Endodermal cell (in vitro differentiated cells): ENCODE measurements around the gene SLC35E2B. TPM values are rescaled to one million over a fixed set of nuclear protein-coding genes. Genes with fewer than 3 reads are reported as not detected.
"Not testable (repeated sequence)": the region's sequence is repeated elsewhere in the genome, so short reads cannot be mapped to it uniquely, and the experiment has no call there.

Source experiments
- DNase-seq: peaks from one replicate; pipeline ENCODE4 v3.0.0-alpha.2; 2017
- H3K27ac ChIP-seq: 2 replicates; pipeline ENCODE4 v1.5.1; 2013; ENCODE audit warnings: mild to moderate bottlenecking, low read depth, low read length, moderate library complexity
- H3K27me3 ChIP-seq: 2 replicates; pipeline ENCODE4 v1.6.1; 2013; ENCODE audit warnings: mild to moderate bottlenecking, low read length, moderate library complexity; ENCODE audit not compliant: insufficient read depth, control insufficient read depth, poor library complexity, severe bottlenecking
- H3K36me3 ChIP-seq: 2 replicates; pipeline ENCODE4 v1.7.0; 2013; ENCODE audit warnings: mild to moderate bottlenecking, low read length, moderate library complexity; ENCODE audit not compliant: control insufficient read depth, insufficient read depth
- H3K4me1 ChIP-seq: one replicate; pipeline ENCODE4 v1.7.0; 2013; ENCODE audit warnings: low read length; ENCODE audit not compliant: control insufficient read depth, insufficient read depth
- H3K4me3 ChIP-seq: 2 replicates; pipeline ENCODE4 v1.5.1; 2013; ENCODE audit warnings: mild to moderate bottlenecking, low read length, moderate library complexity
- H3K9ac ChIP-seq: 2 replicates; pipeline ENCODE4 v1.6.1; 2013; ENCODE audit warnings: mild to moderate bottlenecking, low read length, moderate library complexity; ENCODE audit not compliant: poor library complexity, severe bottlenecking; ENCODE audit errors: extremely low read depth
- H3K9me3 ChIP-seq: 2 replicates; pipeline ENCODE4 v1.6.1; 2013; ENCODE audit warnings: mild to moderate bottlenecking, low read length, moderate library complexity; ENCODE audit not compliant: control insufficient read depth
- H3K27ac Mint-ChIP-seq: 2 replicates; pipeline ENCODE4 v1.8.0; 2020; ENCODE audit warnings: mixed read lengths
- H3K27me3 Mint-ChIP-seq: 2 replicates; pipeline ENCODE4 v1.8.0; 2021; ENCODE audit warnings: mild to moderate bottlenecking, mixed read lengths; ENCODE audit not compliant: insufficient read depth
- H3K36me3 Mint-ChIP-seq: 2 replicates; pipeline ENCODE4 v1.8.0; 2020; ENCODE audit warnings: low read depth, mixed read lengths
- H3K4me1 Mint-ChIP-seq: 2 replicates; pipeline ENCODE4 v1.8.0; 2020; ENCODE audit warnings: mixed read lengths
- H3K4me3 Mint-ChIP-seq: 2 replicates; pipeline ENCODE4 v1.8.0; 2020; ENCODE audit warnings: mild to moderate bottlenecking, moderate library complexity, mixed read lengths
- H3K9me3 Mint-ChIP-seq: 2 replicates; pipeline ENCODE4 v1.8.0; 2020; ENCODE audit warnings: mild to moderate bottlenecking, mixed read lengths
- WGBS, 2 experiments: methylation state at CpG; one replicate each; pipeline versions ENCODE4 v1.1.5 to v1.1.7; 2013; ENCODE audit warnings: missing lambda C conversion rate in 2 of 2, mixed read lengths in 1 of 2; ENCODE audit not compliant: insufficient coverage in 1 of 2, insufficient read length in 1 of 2; 5-methylcytosine and 5-hydroxymethylcytosine counted together
- total RNA-seq, 2 donors: library from RNA; stranded (reverse); fragmentation: NEBNext Ultra II Directional in 1 of 2; extraction: Animal tissue kit (Norgen Biotek cat#: 25700) in 1 of 2; gene quantifications; 2 replicates in 1 of 2; 3 replicates in 1 of 2; pipeline ENCODE4 v1.2.1, GENCODE V29; 2021

SLC35E2B gene
- total RNA-seq, 2 donors from 2014 or later = 51.2 to 56.9 TPM

DNA sequence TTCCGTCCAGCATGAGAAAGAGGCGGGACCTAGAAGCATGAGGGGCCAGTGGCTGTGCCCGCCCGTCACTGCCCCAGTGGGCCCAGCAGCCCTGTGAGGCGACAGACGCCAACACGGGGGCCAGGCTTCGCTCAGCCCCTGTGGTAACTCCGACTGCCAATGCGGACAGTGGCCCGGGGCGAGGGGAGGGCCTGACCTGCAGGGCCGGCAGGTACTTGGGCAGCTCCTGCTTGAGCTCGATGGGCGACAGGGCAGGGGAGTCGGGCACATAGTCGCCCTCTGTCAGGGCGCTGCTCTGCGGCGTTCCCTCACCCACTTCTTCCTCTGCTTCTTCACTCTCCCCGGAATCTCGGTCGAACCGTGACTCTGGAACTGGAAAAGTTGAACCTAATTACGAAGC, 52.5 kb downstream of the SLC35E2B start:
- peaks cover 10% of the 10 kb centered on the region for H3K36me3 Mint-ChIP-seq
- H3K4me3 Mint-ChIP-seq, H3K27ac Mint-ChIP-seq, H3K4me1 ChIP-seq, H3K36me3 ChIP-seq, H3K4me1 Mint-ChIP-seq, H3K9ac ChIP-seq, H3K4me3 ChIP-seq, H3K9me3 Mint-ChIP-seq, H3K27me3 Mint-ChIP-seq, H3K27me3 ChIP-seq, H3K27ac ChIP-seq, H3K9me3 ChIP-seq, DNase-seq: not testable (repeated sequence)
- whole genome bisulfite sequencing, 2 experiments = 94% methylated on average over 9 of the region's 25 CpGs; no CpG with 5 or more reads in 1 of the 2 experiments

DNA sequence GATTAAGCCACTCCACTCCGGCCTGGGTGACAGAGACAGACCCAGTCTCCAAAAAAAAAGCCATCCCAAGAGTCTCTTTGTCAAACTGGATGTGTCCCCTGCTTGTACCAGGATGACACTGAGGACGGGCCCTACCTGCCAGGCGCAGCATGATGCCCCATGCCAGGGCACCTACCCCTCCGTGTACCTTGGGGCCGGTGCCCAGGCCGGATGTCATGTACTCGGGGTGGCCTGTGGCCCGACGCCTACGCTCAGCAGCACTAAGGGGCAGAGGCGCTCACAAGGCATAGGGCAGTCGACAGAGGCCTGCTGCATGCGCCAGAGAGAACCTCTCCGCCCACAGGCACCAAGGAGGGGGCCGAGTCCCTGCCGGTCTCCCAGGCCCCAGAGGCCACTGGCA, 53.2 kb downstream of the SLC35E2B start:
- not testable (repeated sequence) for H3K27ac ChIP-seq, H3K4me1 ChIP-seq, H3K4me3 ChIP-seq, H3K4me1 Mint-ChIP-seq, H3K9me3 ChIP-seq, DNase-seq, H3K27me3 Mint-ChIP-seq, H3K9me3 Mint-ChIP-seq, H3K4me3 Mint-ChIP-seq, H3K9ac ChIP-seq, H3K27me3 ChIP-seq, H3K27ac Mint-ChIP-seq, H3K36me3 ChIP-seq
- H3K36me3 Mint-ChIP-seq = peaks cover 10% of the 10 kb centered on the region
- 96% methylated on average over 7 to 12 of the region's 16 CpGs for WGBS, 2 experiments

DNA sequence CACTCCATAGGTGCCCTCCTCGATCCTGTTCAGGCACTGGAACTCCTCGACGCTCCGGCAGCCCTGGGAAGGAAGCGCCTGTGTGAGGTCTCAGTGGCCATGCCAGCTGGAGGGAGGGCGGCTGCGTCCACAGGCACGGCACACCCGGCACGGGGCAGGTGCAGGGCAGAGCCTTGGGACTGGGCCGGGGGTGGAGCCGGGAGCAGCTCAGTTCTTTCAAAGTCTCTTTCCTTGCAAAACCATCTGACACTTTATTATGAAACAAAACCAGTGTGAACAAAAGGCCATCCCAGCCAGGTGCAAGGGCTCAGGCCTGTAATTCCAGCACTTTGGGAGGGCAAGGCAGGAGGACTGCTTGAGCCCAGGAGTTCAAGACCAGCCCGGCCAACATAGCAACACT, 54.1 kb downstream of the SLC35E2B start:
- not testable (repeated sequence) for H3K4me3 ChIP-seq, H3K9ac ChIP-seq, H3K4me1 ChIP-seq, H3K27ac ChIP-seq, H3K27ac Mint-ChIP-seq, H3K27me3 ChIP-seq, H3K4me3 Mint-ChIP-seq, H3K9me3 ChIP-seq, DNase-seq, H3K9me3 Mint-ChIP-seq, H3K4me1 Mint-ChIP-seq, H3K36me3 ChIP-seq, H3K27me3 Mint-ChIP-seq
- WGBS, 2 experiments = 94% methylated on average over 8 of the region's 13 CpGs; no CpG with 5 or more reads in 1 of the 2 experiments
- peaks cover 10% of the 10 kb centered on the region for H3K36me3 Mint-ChIP-seq

DNA sequence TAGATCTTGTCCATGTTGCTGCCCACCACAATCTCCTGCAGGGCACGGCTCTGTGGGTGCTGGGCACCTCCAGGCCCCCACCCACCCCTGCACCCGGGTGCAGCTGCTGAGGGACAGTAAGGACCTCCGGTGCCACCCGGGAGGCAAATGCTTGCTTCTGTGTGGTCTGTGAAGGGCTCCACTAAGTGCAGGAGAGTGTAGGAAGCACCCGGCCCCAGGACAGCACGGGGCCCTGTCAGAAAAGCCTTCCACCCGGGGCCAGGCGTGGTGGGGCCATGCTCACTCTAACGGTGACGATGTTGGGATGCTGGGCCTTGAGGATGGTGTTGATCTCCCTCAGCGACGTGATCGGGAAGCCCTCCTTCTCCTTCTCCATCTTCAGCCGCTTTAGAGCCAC, 55.1 kb downstream of the SLC35E2B start:
- DNase-seq, H3K9me3 ChIP-seq, H3K4me3 ChIP-seq, H3K36me3 Mint-ChIP-seq, H3K27ac ChIP-seq, H3K27me3 Mint-ChIP-seq, H3K4me1 ChIP-seq, H3K27me3 ChIP-seq, H3K4me1 Mint-ChIP-seq, H3K27ac Mint-ChIP-seq, H3K4me3 Mint-ChIP-seq, H3K36me3 ChIP-seq, H3K9me3 Mint-ChIP-seq, H3K9ac ChIP-seq: not testable (repeated sequence)
- WGBS, 2 experiments = 88% methylated on average over 10 of the region's 14 CpGs; no CpG with 5 or more reads in 1 of the 2 experiments

DNA sequence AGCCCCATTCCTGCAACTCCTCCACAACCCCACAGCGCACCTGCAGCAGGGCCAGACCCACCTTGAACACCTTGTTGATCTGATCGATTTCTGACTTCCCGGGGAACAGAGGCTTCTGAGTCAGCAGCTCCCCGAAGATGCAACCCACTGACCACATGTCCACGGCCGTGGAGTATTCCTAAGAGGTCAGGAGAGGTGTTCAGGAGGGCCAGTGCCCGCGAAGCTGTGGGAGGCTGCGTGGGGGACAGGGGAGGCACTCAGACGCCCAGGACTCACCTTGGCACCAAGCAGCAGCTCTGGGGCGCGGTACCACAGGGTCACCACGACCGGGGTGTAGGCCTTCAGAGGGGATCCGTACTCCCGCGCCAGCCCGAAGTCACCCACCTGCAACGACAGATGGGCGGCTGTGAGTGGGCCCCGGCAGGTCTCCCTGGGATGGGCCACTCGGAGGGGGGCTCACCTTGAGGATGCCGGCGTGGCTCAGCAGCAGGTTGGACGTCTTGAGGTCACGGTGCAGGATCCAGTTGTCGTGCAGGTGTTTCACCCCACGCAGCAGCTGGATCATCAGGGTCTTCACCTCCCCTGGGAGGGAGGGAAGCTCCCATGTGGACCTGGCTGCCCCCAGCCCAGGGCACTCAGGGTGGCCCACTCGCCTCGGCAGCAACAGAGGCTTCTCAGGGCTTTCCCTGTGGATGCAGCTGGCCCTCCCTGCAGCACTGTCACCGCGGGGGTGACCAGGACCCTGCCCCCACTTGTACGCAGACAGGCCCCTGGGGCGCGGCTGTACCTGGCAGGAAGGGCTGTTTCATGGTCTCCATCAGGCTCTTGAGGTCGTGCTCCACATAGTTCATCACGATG, 55.7 kb downstream of the SLC35E2B start:
- not testable (repeated sequence) for H3K27ac Mint-ChIP-seq, H3K27me3 Mint-ChIP-seq, DNase-seq, H3K4me1 ChIP-seq, H3K27me3 ChIP-seq, H3K4me3 ChIP-seq, H3K36me3 Mint-ChIP-seq, H3K9me3 Mint-ChIP-seq, H3K36me3 ChIP-seq, H3K27ac ChIP-seq, H3K4me1 Mint-ChIP-seq, H3K9me3 ChIP-seq, H3K9ac ChIP-seq, H3K4me3 Mint-ChIP-seq
- 96 to 98% methylated on average over 13 to 37 of the region's 37 CpGs for WGBS, 2 experiments

DNA sequence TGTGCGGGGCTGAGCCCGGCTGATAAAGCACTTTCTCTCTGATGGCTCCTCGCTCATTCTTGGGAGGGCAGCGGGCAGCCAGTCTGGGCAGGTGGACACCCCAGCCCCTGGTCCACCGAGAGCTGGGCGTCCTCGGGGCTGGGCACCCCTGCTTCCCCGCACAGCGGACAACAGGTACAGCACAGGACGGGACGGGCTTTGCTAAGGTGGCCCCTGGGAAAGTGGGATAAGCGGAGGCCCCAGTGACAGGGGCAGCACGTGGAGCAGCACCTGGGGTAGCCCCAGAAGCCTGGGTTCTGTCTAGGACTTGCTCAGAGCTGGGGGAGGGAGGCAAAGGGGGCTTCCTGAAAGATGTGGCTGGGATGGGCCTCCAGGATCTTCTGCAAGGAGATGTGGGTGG, 58.0 kb downstream of the SLC35E2B start:
- not testable (repeated sequence) for H3K9me3 ChIP-seq, H3K4me3 ChIP-seq, H3K4me3 Mint-ChIP-seq, H3K4me1 Mint-ChIP-seq, H3K27ac ChIP-seq, H3K9me3 Mint-ChIP-seq, DNase-seq, H3K27ac Mint-ChIP-seq, H3K4me1 ChIP-seq, H3K36me3 Mint-ChIP-seq, H3K9ac ChIP-seq, H3K36me3 ChIP-seq
- H3K27me3 Mint-ChIP-seq = peaks cover 12% of the 10 kb centered on the region
- WGBS, 2 experiments = 95 to 96% methylated on average over 5 to 9 of the region's 13 CpGs
- peaks cover 14% of the 10 kb centered on the region for H3K27me3 ChIP-seq

DNA sequence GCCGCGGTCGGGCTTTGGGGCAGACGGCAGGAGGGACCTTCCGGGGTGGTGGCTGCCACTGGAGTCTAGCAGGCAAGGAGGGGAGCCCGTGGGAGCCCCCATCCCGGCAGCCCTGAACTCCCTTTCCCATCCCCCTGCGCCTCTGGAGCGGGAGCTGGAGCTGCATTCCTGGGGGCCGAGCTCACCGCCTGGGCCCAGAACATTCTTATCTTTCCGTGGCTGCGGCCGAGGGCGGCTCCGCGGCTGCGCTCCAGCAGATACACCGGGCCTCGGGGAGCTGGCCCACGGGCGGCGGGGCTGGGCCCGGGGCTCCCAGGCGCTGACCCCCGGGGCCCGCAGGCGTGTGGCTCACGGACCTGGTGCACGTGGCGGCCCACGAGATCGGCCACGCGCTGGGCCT, 59.2 kb downstream of the SLC35E2B start:
- H3K4me3 ChIP-seq, H3K9me3 Mint-ChIP-seq, H3K4me1 Mint-ChIP-seq, H3K27ac ChIP-seq, H3K4me1 ChIP-seq, H3K27ac Mint-ChIP-seq, H3K36me3 ChIP-seq, H3K9me3 ChIP-seq, H3K4me3 Mint-ChIP-seq, DNase-seq, H3K9ac ChIP-seq, H3K36me3 Mint-ChIP-seq: not testable (repeated sequence)
- peaks cover 14% of the 10 kb centered on the region for H3K27me3 ChIP-seq
- WGBS, 2 experiments = no CpG with 5 or more reads among the region's 35 CpGs
- H3K27me3 Mint-ChIP-seq = peaks cover 12% of the 10 kb centered on the region
